ES-I3 (cell line): Measurements from ENCODE around the gene NEO1.

Experiments used
- H3K36me3 ChIP-seq: 2 replicates; pipeline ENCODE4 v1.6.1; 2013; ENCODE audit warnings: mild to moderate bottlenecking, low read length, control low read depth, moderate library complexity; ENCODE audit not compliant: insufficient read depth
- H3K4me1 ChIP-seq: 2 replicates; pipeline ENCODE4 v1.6.1; 2013; ENCODE audit warnings: mild to moderate bottlenecking, control low read depth, low read length; ENCODE audit not compliant: insufficient read depth
- H3K9ac ChIP-seq: 2 replicates; pipeline ENCODE4 v1.6.1; 2013; ENCODE audit warnings: low read depth, mild to moderate bottlenecking, low read length, moderate library complexity
- H3K9me3 ChIP-seq: 2 replicates; pipeline ENCODE4 v1.6.1; 2013; ENCODE audit warnings: mild to moderate bottlenecking, low read length, moderate library complexity; ENCODE audit not compliant: control insufficient read depth, insufficient read depth

Gene NEO1

GRCh38 chr15:73305331-73306211 is 253.3 kb downstream of the NEO1 start:
- no peaks in the 10 kb centered on the region for H3K4me1 ChIP-seq
- H3K9ac ChIP-seq: no peak overlapping the region
- no peaks in the 10 kb centered on the region for H3K9me3 ChIP-seq
- H3K36me3 ChIP-seq: peaks cover 8% of the 10 kb centered on the region; the same call in 1 of the 2 replicates

GRCh38 chr15:73308305-73308704 is 256.0 kb downstream of the NEO1 start:
- Histone ChIP-seq H3K9ac (no peak overlapping the region), H3K4me1 (no peaks in the 10 kb centered on the region), H3K9me3 (no peaks in the 10 kb centered on the region), H3K36me3 (no peaks in the 10 kb centered on the region)

- Histone ChIP-seq H3K9ac (no peak overlapping the region), H3K4me1 (no peaks in the 10 kb centered on the region), H3K36me3 (no peaks in the 10 kb centered on the region), H3K9me3 (no peaks in the 10 kb centered on the region)
Measured at GRCh38 chr15:73313861-73314260, 261.6 kb downstream of the NEO1 start.

GRCh38 chr15:73317651-73318462 is 265.6 kb downstream of the NEO1 start:
- H3K4me1 ChIP-seq: no peaks in the 10 kb centered on the region
- H3K9me3 ChIP-seq: no peaks in the 10 kb centered on the region
- H3K36me3 ChIP-seq: no peaks in the 10 kb centered on the region
- no peak overlapping the region for H3K9ac ChIP-seq

- H3K4me1 ChIP-seq: no peaks in the 10 kb centered on the region
Measured at GRCh38 chr15:73318463-73319351, 266.4 kb downstream of the NEO1 start.

GRCh38 chr15:73319460-73320245 is 267.4 kb downstream of the NEO1 start:
- Histone ChIP-seq H3K9ac (no peak overlapping the region; the same call in 1 of the 2 replicates), H3K9me3 (no peaks in the 10 kb centered on the region), H3K4me1 (no peaks in the 10 kb centered on the region), H3K36me3 (peaks cover 3% of the 10 kb centered on the region; the same call in 1 of the 2 replicates)

More at GRCh38 chr15:73318463-73319351, 266.4 kb downstream of the NEO1 start:
- Histone ChIP-seq H3K36me3 (no peaks in the 10 kb centered on the region), H3K9me3 (no peaks in the 10 kb centered on the region), H3K9ac (no peak overlapping the region)

GRCh38 chr15:73320619-73321180 is 268.4 kb downstream of the NEO1 start:
- Histone ChIP-seq H3K9me3 (no peaks in the 10 kb centered on the region), H3K9ac (no peak overlapping the region), H3K36me3 (peaks cover 4% of the 10 kb centered on the region; the same call in 1 of the 2 replicates), H3K4me1 (no peaks in the 10 kb centered on the region; the same call in 1 of the 2 replicates)

GRCh38 chr15:73321496-73322450 is 269.5 kb downstream of the NEO1 start:
- H3K36me3 ChIP-seq: peaks cover 4% of the 10 kb centered on the region; the same call in 1 of the 2 replicates
- H3K4me1 ChIP-seq: no peaks in the 10 kb centered on the region; the same call in 1 of the 2 replicates
- H3K9ac ChIP-seq: no peak overlapping the region
- no peaks in the 10 kb centered on the region for H3K9me3 ChIP-seq

GRCh38 chr15:73322665-73323373 is 270.6 kb downstream of the NEO1 start:
- Histone ChIP-seq H3K9ac (no peak overlapping the region), H3K36me3 (peaks cover 4% of the 10 kb centered on the region; the same call in 1 of the 2 replicates), H3K4me1 (no peaks in the 10 kb centered on the region; the same call in 1 of the 2 replicates), H3K9me3 (no peaks in the 10 kb centered on the region)

GRCh38 chr15:73323374-73323955 is 271.2 kb downstream of the NEO1 start:
- no peaks in the 10 kb centered on the region for H3K9me3 ChIP-seq
- peaks cover 4% of the 10 kb centered on the region; the same call in 1 of the 2 replicates for H3K36me3 ChIP-seq
- H3K9ac ChIP-seq: no peak overlapping the region
- H3K4me1 ChIP-seq: no peaks in the 10 kb centered on the region; the same call in 1 of the 2 replicates

GRCh38 chr15:73323956-73324355 is 271.7 kb downstream of the NEO1 start:
- Histone ChIP-seq H3K4me1 (no peaks in the 10 kb centered on the region; the same call in 1 of the 2 replicates), H3K9me3 (no peaks in the 10 kb centered on the region), H3K36me3 (peaks cover 5% of the 10 kb centered on the region; the same call in 1 of the 2 replicates), H3K9ac (no peak overlapping the region)
